ENCODE data around the gene MRPL58. TPM values are rescaled to one million over a fixed set of nuclear protein-coding genes. Genes with fewer than 3 reads are reported as not detected.
"Not testable (repeated sequence)": the region's sequence is repeated elsewhere in the genome, so short reads cannot be mapped to it uniquely, and the experiment has no call there.

The MRPL58 gene
- total RNA-seq, 4 donors from 2014 or later: 1.00 to 41.3 (median 37.4) TPM; not detected in 1

- Histone ChIP-seq H3K27me3 (no peaks in the 10 kb centered on the region), H3K4me1 (no peaks in the 10 kb centered on the region), H3K36me3 (peaks cover 0 to 22% (median 10%) of the 10 kb centered on the region in 4 donors), H3K9me3 (no peaks in the 10 kb centered on the region), H3K4me3 (no peak overlapping the region), H3K27ac (no peak overlapping the region)
- intact Hi-C loops (cut with DNase I; ENCODE audit: low total_unique reads) (loop anchor here (10.0 kb wide), 1 partner anchor 55 kb away; no protein-coding TSS in a partner anchor), in situ Hi-C loops (cut with MboI; ENCODE audit: low pct_ligation_motif_present in 1 of 4, low pct_unique_long_range_greater_than_20kb in 1 of 4, low sequenced_read_pairs in 3 of 4) (no loop called here)
- no peak for DNase-seq
- TF ChIP-seq CTCF (IDR thresholded peaks at IDR 0.05) (no peak), POLR2A (IDR thresholded peaks at IDR 0.05) (no peak), EP300 (IDR thresholded peaks at IDR 0.05; ENCODE audit: low read depth) (no peak), POLR2AphosphoS5 (IDR thresholded peaks at IDR 0.05) (no peak)
- WGBS, 2 donors (ENCODE audit: low coverage in 1 of 2): 95 to 100% methylated on average over 3 of the region's 3 CpGs
Measured at GRCh38 chr17:75019710-75020109, 7.2 kb downstream of the MRPL58 start.

DNA sequence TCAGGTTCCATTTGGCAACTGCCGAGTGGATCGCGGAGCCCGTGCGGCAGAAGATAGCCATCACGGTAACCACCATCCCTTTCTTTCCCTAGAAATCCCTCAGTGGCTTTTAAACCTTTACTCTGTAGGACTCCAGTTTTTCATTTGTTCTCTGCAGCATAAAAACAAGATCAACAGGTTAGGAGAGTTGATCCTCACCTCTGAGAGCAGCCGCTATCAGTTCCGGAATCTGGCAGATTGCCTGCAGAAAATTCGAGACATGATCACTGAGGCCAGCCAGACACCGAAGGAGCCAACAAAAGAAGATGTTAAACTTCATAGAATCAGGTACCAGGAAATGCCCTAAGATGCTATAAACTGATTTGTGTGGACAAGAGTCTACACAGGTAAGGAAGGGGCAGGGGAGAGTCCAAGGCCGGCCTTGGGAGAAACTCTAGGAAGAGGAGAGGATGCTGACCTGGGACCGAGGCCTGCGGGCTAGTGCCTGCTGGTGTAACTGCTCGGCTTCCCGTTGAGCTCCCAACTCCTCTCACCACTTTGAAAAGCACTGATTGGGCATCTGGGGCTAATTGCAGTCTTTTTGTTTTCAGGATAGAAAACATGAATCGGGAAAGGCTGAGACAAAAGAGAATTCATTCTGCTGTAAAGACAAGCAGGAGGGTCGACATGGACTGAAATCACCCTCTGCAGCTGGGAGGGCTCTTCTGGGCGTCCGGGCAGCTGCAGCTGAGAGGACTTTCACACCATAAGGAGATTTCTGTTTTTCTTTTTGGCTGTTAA is 8.1 kb downstream of the MRPL58 start:
- TF ChIP-seq EP300 (IDR thresholded peaks at IDR 0.05; ENCODE audit: low read depth): no peak
- no peak for TF ChIP-seq CTCF (IDR thresholded peaks at IDR 0.05)
- no peak for TF ChIP-seq POLR2A (IDR thresholded peaks at IDR 0.05)
- no peak for TF ChIP-seq POLR2AphosphoS5 (IDR thresholded peaks at IDR 0.05)
- in situ Hi-C loops (cut with MboI; ENCODE audit: low pct_ligation_motif_present in 1 of 4, low pct_unique_long_range_greater_than_20kb in 1 of 4, low sequenced_read_pairs in 3 of 4): no loop called here
- Histone ChIP-seq H3K9me3 (no peaks in the 10 kb centered on the region), H3K27me3 (no peaks in the 10 kb centered on the region), H3K36me3 (peaks cover 0 to 22% (median 10%) of the 10 kb centered on the region in 4 donors), H3K4me1 (no peaks in the 10 kb centered on the region), H3K4me3 (no peak overlapping the region), H3K27ac (no peak overlapping the region)
- intact Hi-C loops (cut with DNase I; ENCODE audit: low total_unique reads): no loop called here
- DNase-seq: no peak
- WGBS, 2 donors (ENCODE audit: low coverage in 1 of 2): 89 to 90% methylated on average over 12 to 19 of the region's 19 CpGs

DNA sequence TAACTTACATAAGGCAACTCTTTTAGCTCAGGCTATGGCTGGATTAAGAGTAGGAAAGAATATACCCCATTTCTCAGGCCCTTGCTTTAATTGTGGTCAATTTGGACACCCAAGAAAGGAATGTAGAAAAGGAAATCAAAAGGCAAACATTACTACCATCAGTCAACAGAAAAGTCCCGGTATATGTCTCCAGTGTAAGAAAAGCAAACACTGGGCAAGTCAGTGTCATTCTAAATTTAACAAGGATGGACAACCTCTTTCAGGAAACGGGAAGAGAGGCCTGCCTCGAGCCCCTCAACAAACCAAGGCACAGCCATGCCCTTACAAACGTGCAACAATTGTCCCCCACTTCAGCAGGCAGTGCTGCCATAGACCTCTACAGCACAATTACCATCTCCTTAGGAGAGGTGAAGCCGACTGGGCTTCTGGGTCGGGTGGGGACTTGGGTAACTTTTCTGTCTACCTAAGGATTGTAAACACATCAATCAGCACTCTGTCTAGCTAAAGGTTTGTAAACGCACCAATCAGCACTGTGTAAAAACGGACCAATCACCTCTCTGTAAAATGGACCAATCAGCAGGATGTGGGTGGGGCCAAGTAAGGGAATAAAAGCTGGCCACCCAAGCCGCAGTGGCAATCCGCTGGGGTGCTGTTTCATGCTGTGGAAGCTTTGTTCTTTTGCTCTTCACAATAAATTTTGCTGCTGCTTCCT is 12.4 kb downstream of the MRPL58 start:
- no peaks in the 10 kb centered on the region for H3K9me3 ChIP-seq
- no peaks in the 10 kb centered on the region for H3K4me1 ChIP-seq
- in situ Hi-C loops (cut with MboI; ENCODE audit: low pct_ligation_motif_present in 1 of 4, low pct_unique_long_range_greater_than_20kb in 1 of 4, low sequenced_read_pairs in 3 of 4) (no loop called here), intact Hi-C loops (cut with DNase I; ENCODE audit: low total_unique reads) (no loop called here)
- no peak overlapping the region for H3K4me3 ChIP-seq
- H3K27ac ChIP-seq: no peak overlapping the region
- DNase-seq: no peak
- H3K36me3 ChIP-seq: peaks cover 0 to 20% (median 10%) of the 10 kb centered on the region in 4 donors
- WGBS, 2 donors (ENCODE audit: low coverage in 1 of 2): 63 to 85% methylated on average over 3 to 10 of the region's 10 CpGs
- no peaks in the 10 kb centered on the region for H3K27me3 ChIP-seq
- no peak for TF ChIP-seq EP300 (IDR thresholded peaks at IDR 0.05; ENCODE audit: low read depth)
- TF ChIP-seq POLR2AphosphoS5 (IDR thresholded peaks at IDR 0.05): no peak
- no peak for TF ChIP-seq CTCF (IDR thresholded peaks at IDR 0.05)
- TF ChIP-seq POLR2A (IDR thresholded peaks at IDR 0.05): no peak

DNA sequence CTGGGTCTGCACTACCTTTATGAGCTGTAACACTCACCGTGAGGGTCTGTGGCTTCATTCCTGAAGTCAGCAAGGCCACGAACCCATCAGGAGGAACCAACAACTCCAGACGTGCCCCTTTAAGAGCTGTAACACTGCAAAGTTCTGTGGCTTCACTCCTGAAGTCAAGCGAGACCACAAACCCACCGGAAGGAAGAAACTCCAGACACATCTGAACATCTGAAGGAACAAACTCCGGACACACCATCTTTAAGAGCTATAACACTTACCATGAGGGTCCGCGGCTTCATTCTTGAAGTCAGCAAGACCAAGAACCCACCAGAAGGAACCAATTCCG is 12.9 kb downstream of the MRPL58 start:
- H3K4me1 ChIP-seq; H3K27ac ChIP-seq; H3K9me3 ChIP-seq; in situ Hi-C loops (cut with MboI; ENCODE audit: low pct_ligation_motif_present in 1 of 4, low pct_unique_long_range_greater_than_20kb in 1 of 4, low sequenced_read_pairs in 3 of 4); H3K27me3 ChIP-seq; intact Hi-C loops (cut with DNase I; ENCODE audit: low total_unique reads); DNase-seq; H3K4me3 ChIP-seq: not testable (repeated sequence)
- H3K36me3 ChIP-seq: peaks cover 0 to 16% (median 7%) of the 10 kb centered on the region in 4 donors
- WGBS, 2 donors (ENCODE audit: low coverage in 1 of 2): 82% methylated on average over 9 of the region's 9 CpGs; no CpG with 5 or more reads in 1 of the 2 donors

DNA sequence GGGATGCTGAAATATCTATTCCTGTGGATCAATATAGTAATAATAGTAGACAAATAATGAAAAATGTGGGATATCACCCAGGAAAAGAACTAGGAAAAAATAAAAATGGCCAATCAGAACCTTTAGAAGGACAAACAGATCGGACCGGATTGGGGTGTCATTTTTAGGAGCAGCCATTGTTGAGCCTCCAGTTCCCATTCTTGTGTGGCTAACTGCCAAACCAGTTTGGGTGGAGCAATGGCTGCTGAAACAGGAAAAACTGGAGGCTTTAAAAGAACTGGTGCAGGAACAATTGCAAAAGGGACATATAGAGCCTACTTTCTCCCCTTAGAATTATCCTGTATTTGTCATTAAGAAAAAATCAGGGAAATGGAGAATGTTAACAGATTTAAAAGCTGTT is 14.2 kb downstream of the MRPL58 start:
- H3K4me3 ChIP-seq; intact Hi-C loops (cut with DNase I; ENCODE audit: low total_unique reads); H3K9me3 ChIP-seq; H3K27ac ChIP-seq; in situ Hi-C loops (cut with MboI; ENCODE audit: low pct_ligation_motif_present in 1 of 4, low pct_unique_long_range_greater_than_20kb in 1 of 4, low sequenced_read_pairs in 3 of 4); H3K36me3 ChIP-seq; H3K27me3 ChIP-seq; DNase-seq; H3K4me1 ChIP-seq: not testable (repeated sequence)
- WGBS, 2 donors (ENCODE audit: low coverage in 1 of 2): 55 to 70% methylated on average over 2 of the region's 2 CpGs

Data from transverse colon (tissue), 4 donors.